Measurements from ENCODE around the gene SHROOM2.
"Not testable (repeated sequence)": the region's sequence is repeated elsewhere in the genome, so short reads cannot be mapped to it uniquely, and the experiment has no call there.

The SHROOM2 gene

DNA sequence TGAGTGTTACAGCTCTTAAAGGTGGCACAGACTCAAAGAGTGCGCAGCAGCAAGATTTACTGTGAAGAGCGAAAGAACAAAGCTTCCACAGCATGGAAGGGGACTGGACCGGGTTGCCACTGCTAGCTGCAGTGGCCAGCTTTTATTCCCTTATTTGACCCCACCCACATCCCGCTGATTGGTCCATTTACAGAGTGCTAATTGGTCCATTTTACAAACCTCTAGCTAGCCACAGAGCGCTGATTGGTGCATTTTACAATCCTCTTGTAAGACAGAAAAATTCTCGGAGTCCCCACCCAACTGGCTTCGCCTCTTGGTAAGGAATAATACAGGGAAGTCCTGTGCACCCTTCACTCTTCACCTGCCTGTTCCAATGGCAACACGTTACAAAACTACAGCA is 1.9 kb upstream of the SHROOM2 start:
- no peak for DNase-seq

DNA sequence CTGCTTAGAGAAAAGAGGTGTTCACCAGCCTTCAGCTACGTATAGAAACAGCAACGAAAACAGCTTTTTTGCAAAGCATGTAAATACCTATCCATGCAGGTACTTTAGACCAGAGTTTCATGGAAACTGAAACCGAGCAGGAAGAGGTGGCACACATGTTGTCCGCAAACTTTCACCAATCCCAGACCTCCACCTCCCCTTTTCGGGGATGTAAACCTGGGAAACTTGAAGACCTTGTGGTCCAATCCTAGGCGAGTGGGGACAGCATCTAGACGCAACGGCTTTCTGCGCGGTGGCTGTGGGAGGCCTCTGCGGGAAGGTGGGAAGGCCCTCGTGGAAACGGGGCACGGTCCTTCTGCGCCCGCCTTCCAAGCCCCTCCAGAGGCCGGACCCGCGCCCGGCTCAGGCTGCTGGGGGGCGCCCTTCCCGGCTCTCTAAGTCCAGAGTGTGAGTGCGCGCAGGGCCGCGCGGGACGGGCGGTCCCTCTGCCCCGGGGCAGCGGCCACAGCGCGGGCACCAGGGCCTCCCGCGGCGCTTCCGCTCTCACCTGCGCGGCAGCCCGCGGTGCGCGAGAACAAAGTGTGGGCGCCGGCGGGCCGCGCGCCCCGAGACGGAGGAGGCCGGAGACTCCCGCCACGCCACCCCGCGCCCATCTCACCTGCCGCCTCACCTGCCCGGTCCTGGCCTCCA is 830 bp upstream of the SHROOM2 start:
- DNase-seq: no peak

DNA sequence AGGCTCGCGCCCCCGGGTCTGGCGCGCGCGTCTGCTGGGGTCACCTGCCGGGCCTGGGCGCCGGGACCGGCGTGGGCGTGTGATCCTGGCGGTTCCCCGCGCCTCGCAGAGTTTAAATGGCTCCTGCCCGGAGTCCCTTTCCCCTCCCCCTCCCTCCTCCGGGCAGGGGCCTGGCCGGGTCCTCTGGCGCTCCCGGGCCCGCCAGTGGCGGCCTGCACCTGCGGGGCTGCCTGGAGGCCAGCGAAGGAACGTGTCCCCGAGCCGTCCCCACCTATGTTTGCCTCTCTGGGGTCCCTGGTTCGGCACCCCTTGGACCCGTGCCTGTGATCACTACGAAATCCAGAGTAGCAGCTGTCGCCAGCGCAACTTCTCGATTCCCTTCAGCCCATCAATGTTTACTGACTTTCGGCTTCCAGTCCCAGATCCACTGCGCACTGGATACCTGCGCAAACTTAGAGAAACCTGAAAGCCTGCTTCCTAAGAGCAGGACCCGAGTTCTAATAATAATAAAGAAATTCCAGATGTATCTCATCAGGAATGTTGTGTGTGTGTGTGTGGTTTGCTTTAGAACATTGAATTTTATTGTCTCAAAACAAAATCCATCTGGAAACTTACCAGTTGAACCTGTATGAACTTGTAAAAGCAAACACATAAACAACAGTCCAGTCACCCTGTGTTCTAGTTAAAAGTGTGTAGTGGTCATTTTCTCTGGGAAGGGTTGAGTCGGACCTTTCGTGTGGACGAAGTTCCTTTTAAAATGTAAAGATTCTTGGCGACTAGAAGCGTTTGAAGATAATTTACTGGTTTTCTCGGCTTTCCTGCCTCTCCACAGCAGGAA is 788 bp downstream of the SHROOM2 start:
- no peak for DNase-seq

DNA sequence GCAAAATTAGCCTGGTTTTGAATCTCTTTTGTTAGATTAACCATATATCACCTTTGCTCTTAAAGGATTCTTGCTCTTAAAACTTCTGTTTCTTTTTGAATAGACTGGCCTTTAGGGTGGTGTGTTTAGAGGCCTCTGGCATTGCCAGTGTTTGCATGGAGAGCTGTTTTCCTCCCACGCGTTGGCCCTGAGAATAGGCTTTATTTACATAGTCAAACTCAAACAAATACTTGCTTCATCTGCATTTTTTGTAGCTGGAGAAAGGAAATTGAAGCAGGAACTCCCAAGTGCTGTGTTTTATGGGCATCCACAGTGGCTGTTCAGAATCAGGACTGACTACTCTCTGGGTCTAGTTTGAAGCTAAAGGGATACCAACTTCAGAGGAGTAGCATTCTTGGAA is 2.7 kb downstream of the SHROOM2 start:
- no peak for DNase-seq

DNA sequence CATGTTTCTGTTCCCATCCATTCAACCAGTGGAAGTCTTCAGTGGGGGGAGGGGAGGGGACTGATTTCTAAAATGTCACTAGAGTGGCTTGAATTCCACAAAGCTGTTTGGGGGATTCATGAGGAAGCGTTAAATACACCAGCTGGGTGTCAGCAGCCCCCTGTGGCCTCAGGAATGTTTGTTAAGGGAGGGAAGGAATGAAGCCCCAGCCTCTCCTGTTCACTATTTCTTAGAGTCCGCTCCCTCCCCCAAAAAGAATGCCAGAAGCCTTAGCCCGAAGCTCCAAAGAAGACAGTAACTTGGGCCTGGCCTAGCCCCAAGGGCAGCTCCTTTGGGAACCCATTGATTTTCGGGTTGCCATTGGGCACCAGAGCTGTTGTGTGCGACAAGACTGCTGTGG is 3.3 kb downstream of the SHROOM2 start:
- no peak for DNase-seq

DNA sequence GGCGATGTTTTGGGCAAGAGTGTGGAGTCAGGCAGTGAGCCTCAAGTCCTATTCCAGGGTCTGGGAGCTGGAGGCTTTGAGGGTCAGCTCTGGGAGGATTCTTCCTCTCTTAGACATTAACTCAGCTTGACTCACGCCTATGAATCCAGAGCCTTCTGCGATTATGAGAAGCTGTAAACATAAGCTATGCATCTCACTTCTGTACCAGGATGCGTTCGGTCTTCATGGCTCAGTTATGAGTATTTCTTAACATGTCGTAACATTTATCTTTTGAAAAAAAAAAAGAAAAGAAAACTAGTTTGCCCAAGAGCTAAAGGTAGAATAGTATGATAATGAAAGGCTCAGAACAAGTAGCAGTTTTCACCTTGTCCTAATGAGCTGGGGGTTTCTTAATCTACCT is 4.6 kb downstream of the SHROOM2 start:
- DNase-seq: no peak

DNA sequence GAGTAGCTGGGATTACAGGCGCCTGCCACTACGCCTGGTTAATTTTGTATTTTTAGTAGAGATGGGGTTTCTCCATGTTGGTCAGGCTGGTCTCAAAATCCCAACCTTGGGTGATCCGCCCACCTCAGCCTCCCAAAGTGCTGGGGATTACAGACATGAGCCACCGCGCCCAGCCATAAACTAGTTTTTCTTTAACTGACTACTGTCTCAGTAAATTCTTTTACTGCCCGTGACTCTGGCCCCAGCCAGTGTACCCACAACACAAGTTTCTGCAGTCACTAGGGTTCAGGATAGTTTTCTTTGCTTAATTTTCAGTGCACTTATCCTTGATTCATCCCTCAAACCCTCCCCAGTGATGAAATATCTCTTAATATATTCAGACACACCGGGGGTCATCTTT is 8.3 kb downstream of the SHROOM2 start:
- no peak for DNase-seq

DNA sequence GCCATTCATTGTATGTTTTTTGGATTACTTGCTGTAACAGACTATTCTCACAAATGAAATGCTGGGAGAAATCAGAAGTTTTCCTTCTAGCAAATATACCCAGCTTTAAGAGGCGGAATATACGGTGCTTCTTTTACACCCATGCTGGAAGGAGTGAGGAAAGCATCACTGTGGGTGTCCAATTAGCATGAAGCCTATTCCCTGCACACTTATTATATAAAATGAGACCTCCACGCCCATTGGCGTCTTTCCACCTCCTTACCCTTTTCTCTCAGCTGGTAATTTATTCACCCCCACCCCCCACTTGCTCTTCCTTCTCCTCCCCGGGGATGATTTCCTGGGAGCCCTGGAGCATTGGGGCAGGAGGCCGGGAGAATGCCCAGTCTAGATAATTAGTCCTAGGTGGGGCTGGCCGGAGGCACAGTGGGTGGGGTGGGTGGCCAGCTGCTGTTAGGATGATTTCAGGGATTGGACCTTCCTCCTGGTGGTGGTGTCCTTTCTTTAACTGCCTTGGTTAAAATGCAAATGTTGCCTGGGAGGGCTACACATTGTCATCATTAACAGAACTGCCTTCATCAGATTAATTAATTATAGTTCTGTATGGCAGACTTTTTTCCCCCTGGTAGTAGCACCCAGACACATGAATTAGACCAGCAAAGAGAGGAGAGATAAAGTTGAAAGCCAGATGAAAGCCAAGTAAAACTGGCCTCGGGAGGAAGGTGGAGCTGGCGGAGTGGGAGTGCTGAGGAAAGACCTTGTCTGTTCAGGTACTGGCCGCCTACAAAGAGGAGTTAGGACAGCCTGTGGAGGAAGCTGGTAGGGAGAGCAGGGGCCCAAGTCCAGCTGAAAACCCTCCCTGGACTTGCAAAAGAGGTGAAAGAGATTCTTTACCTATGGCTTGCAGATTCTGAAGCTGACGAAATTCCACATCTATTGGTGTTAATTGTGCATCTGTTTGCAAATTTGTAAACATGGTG is 11.4 kb downstream of the SHROOM2 start:
- DNase-seq: no peak

DNA sequence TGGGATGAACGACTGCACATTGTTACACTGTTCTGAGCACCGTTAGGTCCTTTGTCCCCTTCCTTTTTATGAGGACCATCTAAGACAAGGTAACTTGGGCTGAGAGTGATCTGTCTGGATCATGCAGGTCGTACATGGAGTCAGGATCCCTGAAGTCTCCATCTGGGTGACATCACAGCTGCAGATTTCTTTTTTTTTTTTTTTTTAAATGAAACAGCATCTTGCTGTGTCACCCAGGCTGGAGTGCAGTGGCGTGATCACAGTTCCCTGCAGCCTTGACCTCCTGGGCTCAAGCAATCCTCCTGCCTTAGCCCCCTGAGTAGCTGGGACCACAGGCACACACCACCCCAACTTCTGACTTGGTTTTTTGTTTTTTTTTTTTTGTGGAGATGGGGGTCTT is 16.5 kb downstream of the SHROOM2 start:
- DNase-seq: no peak

DNA sequence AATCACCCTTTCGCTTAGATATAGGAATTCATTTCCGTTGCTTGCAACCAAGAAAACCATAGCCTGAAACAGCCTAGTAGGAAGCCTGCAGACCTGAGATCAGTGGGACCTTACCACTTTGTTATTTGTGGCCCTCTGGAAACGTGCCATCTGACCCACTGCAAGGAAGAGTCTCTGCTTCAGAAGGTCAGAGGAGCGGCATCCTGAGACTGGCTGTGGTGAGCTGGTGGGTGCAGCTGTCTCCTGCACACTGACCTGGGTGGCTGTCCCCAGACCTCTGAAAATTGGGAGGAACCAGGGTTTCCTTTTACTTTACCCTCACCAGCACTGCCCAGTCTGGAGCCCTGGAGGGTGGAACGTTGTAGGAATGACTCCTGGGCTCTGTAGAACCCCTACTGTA is 18.2 kb downstream of the SHROOM2 start:
- no peak for DNase-seq

DNA sequence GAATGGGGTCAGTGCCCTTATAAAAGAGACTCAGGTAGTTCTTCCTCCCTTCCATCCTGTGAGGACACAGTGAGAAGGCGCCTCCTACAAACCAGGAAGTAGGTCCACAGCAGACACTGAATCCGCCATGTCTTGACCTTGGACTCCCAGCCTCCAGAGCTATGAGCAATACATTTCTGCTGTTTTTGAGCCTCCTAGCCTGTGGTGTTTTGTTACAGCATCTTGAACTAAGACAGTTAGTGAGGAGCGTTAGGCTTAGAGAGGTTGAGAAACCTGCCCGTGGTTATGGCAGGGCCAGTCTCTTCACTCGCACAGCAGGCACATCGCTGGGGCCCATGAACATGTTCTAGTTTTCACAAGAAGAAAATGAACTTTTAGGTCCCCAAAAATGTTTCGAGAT is 19.7 kb downstream of the SHROOM2 start:
- no peak for DNase-seq

DNA sequence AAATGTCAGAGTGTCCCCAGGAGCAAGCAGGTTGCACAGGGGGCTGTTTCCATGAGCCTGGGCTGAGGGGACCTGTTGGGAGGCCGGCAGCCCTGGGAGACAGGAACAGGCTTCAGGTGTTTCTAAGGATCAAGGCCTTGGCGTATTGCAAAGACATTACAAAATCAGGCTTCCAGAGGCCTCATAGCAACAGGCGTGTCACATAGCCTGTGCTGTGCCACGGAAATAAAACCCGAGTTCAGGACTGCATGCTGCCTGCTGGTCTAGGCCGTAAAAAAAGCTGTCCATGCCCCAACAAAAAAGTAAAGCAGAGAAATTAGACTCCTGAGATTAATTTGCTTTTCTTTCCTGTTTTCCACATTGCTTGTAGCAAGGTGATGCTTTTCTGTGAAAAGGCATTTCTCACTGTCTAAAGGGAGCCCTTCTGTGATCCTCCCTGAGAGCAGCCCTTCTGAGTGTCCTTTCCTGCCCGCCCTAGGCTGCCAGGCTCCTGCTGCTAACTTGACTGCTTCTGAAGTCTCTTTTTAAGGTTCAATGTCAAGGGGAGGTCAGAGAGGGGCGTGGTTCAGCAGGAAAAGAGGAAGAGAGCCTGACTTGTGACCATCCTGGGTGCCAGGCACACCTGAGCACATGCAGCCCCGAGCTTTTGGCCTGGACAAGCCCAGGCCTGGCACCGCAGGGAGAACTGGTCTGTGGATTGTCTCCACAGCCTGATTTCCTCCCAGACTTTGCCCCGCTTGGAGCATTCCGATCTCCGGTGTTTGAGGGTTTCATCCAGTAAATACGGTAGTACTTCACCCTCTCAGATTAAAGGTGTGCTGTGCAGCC is 21.3 kb downstream of the SHROOM2 start:
- DNase-seq: no peak

DNA sequence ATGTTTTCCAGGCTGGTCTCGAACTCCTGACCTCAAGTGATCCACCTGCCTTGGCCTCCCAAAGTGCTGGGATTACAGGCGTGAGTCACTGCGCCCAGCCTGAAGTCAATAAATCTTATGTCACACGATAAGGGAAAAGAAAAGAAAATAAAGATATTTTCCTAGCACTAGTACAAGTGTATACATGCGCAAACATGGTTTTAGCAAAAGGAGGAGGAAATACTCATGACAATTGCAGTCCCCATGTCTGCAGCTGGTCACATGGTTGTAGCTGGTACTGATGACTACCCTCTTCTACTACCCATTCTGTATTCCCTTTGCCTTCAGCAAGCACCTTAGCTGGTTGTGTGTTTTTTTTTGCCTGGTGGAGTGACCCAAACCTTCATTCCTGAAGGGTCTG is 23.6 kb downstream of the SHROOM2 start:
- not testable (repeated sequence) for DNase-seq

DNA sequence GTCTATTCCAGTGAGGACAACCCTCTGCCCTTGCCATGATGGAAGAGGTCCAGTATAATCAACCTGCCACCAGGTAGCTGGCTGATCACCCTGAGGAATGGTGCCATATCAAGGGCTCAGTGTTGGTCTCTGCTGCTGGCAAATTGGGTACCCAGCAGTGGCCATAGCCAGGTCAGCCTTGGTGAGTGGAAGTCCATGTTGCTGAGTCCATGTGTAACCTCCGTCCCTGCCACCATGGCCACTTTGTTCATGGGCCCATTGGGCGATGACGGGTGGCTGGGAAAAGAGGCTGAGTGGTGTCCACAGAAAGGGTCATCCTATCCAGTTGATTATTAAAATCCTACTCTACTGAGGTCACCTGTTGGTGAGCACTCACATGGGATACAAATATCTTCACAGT is 24.9 kb downstream of the SHROOM2 start:
- not testable (repeated sequence) for DNase-seq

DNA sequence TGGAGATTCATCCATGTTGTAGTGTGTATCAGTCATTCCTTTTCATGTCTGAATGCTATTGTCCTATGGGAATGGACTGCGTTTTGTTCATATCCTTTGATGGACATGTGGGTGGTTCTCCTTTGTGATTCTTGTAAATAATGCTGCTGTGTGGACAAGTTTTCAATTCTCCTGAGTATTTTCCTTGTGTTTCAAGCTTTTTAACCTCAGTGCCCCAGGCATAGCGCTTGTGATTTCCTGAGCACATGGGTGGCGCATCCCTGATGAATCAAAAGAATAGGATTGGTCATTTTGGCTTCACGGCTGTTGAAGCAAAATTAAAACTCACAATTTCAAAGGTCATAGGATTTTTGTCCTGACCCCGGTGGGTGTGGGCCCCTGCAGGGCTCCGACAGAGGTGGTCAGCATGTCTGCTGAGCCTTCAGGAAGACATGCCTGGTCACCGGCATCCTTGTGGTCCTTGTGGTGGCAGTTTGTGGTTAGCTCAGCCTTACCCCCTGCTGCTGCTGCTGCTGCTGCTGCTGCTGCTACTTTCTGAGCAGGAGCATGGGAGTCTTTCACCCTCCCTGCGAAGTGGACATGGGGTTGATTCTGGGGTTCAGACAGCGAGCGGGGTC is 30.0 kb downstream of the SHROOM2 start:
- no peak for DNase-seq

DNA sequence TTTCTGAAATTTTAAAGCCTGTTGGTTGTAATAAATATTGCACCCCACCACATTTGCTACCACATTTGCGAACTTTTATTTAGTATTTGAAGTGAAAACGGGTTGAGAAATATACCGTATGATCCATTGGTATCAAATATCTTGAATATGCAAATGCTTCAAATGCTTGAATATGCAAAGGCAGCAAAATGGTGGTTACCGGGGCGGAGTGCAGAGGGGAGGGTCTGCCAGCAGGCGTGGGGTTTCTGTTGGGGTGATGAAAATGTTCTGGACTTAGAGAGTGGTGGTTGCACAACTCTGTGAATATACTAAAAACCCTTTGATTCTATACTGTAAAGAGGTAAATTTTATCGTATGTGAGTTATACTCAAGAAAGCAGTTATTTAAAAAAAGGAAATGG is 35.3 kb downstream of the SHROOM2 start:
- DNase-seq: no peak

DNA sequence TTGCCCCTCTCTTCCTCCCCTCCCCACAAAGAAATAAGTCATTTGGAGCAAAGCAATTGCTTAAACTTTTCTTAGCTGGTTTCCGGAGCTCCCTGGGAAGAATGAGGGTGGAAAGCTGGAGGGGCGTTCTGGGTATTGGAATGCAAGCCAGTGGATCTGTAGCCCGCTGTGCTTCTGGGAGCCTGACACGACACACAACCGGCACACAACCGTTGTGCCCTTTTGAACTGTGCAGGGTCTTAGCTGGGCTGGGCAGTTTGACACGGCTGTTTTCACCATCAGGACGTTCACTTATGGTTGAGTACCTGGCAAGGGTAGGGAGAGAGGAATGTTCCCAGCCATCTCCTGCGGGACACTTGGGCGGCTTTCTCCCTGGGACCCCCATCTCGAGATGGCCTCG is 38.3 kb downstream of the SHROOM2 start:
- no peak for DNase-seq

DNA sequence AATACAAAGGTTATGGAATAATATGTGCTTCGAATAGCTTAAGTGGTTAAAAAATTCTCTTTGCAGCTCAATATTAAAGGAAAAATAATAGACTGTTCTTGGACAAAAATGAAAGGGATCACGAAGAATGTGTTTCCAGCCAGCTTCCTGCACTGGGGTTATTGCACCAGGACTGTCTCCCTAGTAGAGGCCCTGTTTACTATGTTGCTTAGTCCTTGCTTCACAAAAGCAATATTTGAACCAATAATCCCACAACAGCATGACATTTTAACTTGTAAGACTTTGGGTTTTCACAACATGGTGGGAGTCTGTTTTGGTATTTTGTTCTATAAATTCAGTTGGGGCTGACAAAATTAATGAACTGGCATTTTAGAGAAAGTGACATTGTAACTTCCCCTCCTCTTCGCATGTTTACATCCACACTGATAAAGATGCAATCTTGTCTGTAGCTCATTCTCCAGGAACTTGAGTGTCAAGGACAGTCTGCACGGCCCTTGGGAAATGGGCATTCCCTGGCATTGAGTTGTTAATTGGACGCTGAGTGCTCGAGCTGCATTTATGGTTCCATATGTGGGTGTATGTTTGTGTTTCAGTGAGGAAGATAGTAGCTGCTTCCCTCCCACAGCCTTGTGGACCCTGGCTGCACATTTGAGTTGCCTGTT is 39.0 kb downstream of the SHROOM2 start:
- no peak for DNase-seq

DNA sequence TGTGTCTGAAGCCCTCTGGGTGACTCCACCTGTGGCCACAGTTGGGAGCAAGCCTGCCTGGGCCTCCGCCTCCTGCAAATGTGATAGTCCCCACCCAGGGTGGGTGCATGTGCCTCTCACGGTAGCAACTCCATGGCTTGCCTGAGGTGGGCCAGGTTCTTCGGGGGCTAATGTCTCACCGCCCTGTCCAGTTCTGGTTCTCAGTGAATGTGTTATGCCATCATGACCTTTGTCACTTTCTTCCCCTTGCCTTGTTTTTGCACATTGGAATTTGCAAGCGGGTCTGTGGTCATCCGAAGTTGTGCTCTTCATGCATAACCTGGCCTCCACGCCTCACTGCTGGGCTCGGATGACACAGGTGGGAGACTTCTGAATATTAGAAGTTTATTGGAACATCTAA is 39.7 kb downstream of the SHROOM2 start:
- no peak for DNase-seq

DNA sequence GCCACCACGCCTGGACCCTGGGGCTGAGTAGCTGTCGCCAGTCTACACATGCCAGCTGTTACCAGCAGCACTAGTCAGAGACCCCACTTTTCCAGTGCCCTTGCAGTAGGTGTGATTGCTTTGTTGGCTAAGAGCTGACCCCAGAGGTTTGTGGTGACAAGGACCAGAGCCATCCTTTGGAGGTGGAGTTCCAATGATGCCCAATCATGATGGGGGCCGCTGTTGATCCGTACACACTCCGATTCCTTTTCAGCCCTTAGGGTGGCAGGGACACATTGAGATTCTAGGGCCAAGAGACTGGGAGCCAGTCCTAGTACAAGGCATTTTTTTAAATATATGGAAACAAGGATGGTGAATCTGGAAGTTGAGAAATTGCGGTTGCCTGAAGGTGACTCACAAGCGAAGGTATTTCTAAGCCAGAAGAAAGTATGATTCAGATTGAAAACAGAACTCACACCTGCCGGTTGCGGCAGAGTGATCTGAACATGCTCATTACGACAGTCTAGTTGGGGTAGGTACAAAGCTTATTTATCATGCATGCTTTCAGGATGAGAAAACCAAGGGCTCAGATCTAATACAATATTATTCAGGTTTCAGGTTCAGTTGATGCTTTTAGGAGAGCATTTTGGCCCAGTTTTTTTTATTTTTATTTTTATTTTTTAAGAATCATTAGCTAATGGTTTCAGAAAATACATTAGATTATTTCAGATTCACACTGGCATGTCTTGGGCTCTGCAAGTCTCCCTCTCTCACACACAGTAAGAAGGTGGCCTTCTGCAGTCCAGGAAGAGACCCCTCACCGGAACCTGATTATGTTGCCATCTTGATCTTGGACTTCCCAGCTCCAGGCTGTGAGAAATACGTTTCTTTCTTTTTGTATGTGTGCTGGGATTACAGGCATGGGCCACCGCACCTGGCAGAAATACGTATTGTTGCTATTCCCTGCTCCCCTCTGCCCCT is 43.4 kb downstream of the SHROOM2 start:
- no peak for DNase-seq

Data from NCI-H2171 (cell line).